ENCODE data around the gene CLEC2L.
A peak's percentile ranks its signal among the peaks of the same experiment; 100 is the strongest.

The CLEC2L gene

DNA sequence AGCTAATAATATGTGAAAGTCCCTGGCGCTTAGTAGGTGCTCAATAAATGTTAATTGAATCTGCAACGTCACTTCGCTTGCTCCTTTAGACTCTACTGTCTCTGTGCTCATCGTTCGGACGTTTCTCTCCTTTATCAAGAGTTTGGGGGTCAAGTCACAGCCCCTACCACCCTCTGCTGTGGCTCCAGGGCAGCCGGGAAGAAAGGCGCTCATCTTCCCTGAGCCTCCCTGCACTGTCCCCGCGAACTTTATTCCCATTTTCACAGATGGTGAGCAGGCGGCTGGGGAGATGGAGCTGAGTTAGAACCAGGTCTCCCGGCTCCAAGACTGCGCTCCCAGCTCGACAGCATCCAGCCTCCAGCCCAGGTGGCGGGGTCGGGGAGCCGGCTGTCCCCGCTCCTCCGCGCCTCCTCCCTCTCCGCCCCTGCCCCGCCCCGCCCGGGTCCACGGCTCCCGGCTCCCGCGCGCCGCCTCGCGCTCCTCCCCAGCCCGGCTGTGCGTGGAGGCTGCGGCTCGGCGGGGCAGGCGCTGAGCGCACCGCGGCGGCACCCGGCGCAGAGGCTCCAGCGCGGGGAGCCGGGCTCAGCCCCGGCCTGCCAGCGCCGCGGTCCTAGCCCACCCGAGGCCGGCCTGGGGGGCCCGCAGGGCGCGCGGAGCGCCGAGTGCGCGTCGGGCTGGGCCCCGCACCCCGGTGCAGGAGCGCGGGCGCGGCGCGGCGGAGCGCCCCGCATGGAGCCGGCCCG is at the start of gene CLEC2L:
CLEC2L (plus strand) TSS at position 487 of the 743 bp plus-strand sequence; CDS start at position 730, 243 bp downstream.
- no peak within 1 kb of the TSS for H3K27ac ChIP-seq
- no peak for DNase-seq (ENCODE audit: low read depth, low spot score)

DNA sequence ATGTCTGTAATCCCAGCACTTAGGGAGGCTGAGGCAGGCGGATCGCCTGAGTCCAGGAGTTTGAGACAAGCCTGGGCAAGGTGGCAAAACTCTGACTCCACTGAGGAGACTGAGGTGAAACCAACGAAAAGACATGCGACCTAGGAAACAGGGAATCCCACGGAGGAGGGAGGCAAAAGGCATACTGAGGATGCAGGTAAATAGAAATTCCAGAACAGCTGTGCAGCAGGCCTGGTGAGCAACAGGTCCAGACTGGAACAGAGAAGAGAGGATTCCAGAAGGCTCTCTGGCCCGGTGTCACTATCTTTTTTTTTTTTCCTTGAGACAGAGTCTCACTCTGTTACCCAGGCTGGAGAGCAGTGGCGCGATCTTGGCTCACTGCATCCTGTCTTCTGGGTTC is 47.3 kb upstream of the CLEC2L start:
- no peak for DNase-seq (ENCODE audit: low read depth, low spot score)
- no peak overlapping the region for H3K27ac ChIP-seq

- H3K27ac ChIP-seq: no peak overlapping the region
Observed at GRCh38 chr7:139476891-139477290, 46.6 kb upstream of the CLEC2L start.

DNA sequence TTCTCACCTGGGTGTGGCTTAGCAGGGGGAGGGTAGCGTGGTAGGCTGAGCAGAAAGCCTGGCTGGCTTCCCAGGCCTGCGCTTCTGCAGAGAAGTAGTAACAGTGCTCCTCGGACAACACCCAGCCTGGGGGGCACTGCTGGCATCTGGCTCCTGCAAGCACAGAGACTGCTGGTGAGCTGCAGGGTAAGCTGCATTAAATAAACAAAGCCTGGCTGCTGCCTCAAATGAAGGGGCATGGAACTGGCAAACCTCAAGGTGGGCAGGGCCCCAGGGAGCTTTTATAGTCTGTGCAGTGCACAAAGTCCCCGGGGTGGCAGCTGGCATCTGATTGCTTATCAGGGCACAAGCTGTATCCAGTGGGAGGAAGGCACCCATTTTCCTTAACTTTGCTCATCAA is 43.9 kb upstream of the CLEC2L start:
- H3K27ac ChIP-seq: no peak overlapping the region
- DNase-seq (ENCODE audit: low read depth, low spot score): no peak

More at GRCh38 chr7:139476891-139477290, 46.6 kb upstream of the CLEC2L start:
- no peak for DNase-seq (ENCODE audit: low read depth, low spot score)

- H3K27ac ChIP-seq: no peak overlapping the region
Observed at GRCh38 chr7:139481364-139481763, 42.1 kb upstream of the CLEC2L start.

GRCh38 chr7:139482122-139482521 is 41.4 kb upstream of the CLEC2L start:
- H3K27ac ChIP-seq: no peak overlapping the region
- DNase-seq (ENCODE audit: low read depth, low spot score): no peak

More at GRCh38 chr7:139481364-139481763, 42.1 kb upstream of the CLEC2L start:
- no peak for DNase-seq (ENCODE audit: low read depth, low spot score)

GRCh38 chr7:139482662-139483466 is 40.6 kb upstream of the CLEC2L start:
- no peak overlapping the region for H3K27ac ChIP-seq
- no peak for DNase-seq (ENCODE audit: low read depth, low spot score)

DNA sequence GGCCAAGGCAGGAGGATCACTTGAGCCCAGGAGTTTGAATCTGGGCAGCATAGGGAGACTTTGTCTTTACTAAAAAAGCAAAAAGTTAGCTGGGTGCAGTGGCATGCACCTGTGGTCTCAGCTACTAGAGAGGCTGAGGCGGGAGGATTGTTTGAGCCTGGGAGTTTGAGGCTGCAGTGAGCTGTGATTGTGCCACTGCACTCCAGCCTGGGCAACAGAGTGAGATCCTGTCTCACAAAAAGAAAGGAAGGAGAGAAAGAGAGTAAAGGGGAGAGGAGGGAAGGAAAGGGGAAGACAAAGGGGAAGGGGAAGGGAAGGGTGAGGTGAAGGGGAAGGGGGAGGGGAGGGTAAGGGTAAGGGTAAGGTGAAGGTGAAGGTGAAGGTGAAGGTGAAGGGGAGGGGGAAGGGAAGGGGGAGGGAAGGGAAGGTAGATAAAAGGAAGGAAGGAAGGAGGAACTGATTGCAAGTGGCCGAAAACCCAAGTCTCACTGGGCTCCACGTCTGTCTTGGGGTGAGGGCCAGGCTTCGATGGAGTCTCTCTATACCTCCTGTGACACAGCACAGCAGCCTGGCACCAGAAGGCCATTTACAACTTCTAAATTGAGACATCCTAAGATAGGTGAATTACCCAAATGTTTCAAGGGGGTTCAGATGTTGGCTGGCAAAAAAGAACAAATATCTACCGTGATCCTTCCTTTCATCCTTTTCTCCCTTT is 36.0 kb upstream of the CLEC2L start:
- no peak for DNase-seq (ENCODE audit: low read depth, low spot score)
- H3K27ac ChIP-seq: no peak overlapping the region

DNA sequence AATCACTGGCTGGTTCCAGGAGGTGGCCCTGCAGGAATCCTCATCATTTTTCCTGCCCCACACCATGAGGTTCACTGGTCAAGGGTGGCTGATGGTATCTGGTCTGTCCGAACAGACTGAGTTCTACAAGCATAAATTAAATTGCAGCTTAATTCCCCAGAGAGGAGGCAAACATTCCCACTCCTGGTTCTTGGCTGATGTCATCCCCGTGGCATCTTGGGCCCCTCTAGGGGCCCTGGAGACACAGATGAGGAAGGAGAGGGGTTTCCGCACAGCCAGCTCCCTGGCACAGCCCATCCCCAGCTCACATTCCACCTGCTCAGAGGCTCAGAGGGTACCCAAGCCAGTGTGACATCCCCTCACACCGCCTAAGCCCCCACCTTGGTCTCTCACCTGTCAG is 34.7 kb upstream of the CLEC2L start:
- DNase-seq (ENCODE audit: low read depth, low spot score): no peak
- H3K27ac ChIP-seq: no peak overlapping the region

GRCh38 chr7:139490130-139490529 is 33.4 kb upstream of the CLEC2L start:
- no peak overlapping the region for H3K27ac ChIP-seq
- peak; percentile 41 for DNase-seq (ENCODE audit: low read depth, low spot score)

DNA sequence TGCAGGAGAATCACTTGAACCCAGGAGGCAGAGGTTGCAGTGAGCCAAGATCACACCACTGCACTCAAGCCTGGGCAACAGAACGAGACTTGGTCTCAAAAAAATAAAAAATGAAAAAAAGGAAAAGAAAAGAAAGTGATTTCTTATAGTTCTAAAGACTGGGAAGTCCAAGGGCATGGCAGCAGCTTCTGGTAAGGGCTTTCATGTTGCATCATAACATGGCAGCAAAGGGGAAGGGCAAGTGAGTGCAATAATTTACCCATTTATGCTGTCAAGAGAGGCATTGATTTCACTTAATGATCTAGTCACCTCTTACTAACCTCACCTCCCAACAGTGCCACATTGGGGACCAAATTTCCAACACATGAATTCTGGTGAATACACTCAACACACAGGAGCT is 31.2 kb upstream of the CLEC2L start:
- no peak overlapping the region for H3K27ac ChIP-seq
- no peak for DNase-seq (ENCODE audit: low read depth, low spot score)

GRCh38 chr7:139494835-139495579 is 28.5 kb upstream of the CLEC2L start:
- no peak overlapping the region for H3K27ac ChIP-seq

GRCh38 chr7:139495580-139496125 is 27.8 kb upstream of the CLEC2L start:
- no peak for DNase-seq (ENCODE audit: low read depth, low spot score)
- no peak overlapping the region for H3K27ac ChIP-seq

More at GRCh38 chr7:139494835-139495579, 28.5 kb upstream of the CLEC2L start:
- no peak for DNase-seq (ENCODE audit: low read depth, low spot score)

DNA sequence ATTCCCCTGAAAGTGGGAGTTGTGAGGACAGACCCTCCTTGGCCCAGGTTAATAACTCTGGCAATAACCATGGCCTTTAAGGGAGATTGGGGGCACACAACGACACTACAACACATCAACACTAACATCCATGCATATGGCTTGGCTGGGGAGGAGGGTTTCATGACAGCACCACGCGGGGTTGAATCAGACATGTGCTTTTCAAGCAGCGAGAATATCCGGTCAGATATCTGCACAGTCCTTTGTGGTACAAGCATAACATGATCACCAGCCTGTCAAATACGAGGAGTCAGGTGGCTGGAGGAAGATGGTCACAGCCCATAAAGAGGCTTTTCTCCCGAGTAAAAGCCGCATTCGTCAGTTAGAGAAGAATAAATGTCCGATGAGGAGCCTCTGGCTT is 27.0 kb upstream of the CLEC2L start:
- H3K27ac ChIP-seq: no peak overlapping the region
- no peak for DNase-seq (ENCODE audit: low read depth, low spot score)

DNA sequence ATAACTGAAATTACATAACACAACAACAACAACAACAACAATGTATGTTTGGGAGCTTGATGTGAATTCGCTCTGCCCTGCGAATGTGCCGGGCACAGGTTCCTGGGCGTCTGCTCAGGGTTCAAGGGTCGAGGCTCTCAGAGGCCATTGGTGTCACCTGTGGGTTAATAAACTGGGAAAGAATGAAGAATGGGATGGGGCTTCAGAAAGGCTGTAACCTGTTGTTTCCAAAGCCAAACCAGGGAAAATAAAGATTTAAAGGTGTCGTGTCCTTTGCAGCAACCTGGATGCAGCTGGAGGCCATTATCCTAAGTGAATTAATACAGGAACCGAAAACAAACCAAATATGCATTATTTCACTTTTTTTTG is 22.7 kb upstream of the CLEC2L start:
- no peak for DNase-seq (ENCODE audit: low read depth, low spot score)
- no peak overlapping the region for H3K27ac ChIP-seq

DNA sequence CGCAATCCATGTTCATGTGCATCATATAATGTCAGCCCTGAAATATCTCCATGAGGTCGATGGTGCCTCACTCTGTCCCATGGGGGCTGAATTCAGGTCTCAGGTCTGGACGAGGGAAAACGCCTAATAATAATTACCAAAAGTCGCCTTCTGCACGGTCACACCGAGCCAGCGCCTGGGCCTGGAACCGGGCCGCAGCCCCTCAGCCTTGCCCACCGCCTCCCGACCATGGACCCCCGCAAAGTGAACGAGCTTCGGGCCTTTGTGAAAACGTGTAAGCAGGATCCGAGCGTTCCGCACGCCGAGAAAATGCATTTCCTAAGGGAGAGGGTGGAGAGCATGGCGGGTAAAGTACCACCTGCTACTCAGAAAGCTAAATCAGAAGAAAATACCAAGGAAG is 21.3 kb upstream of the CLEC2L start:
- no peak overlapping the region for H3K27ac ChIP-seq
- no peak for DNase-seq (ENCODE audit: low read depth, low spot score)

DNA sequence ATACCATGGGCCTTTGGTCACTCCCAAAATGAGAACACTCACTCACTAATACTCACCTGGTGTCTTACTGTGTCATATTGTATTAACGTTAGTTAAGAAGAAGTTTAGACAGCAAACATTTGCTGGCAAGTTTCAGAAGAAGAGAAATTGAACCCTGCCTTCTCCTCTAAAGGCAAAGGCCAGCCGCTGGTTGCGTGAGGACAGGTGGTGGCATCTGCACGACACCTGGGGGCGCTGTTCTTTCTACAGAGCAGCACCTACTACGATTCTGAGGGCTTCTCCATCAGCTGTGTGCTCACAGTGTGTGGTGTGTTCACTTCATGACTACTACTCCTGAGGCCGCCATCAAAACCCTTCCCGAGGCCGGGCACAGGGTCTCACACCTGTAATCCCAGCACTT is 17.9 kb upstream of the CLEC2L start:
- DNase-seq (ENCODE audit: low read depth, low spot score): no peak
- H3K27ac ChIP-seq: no peak overlapping the region

DNA sequence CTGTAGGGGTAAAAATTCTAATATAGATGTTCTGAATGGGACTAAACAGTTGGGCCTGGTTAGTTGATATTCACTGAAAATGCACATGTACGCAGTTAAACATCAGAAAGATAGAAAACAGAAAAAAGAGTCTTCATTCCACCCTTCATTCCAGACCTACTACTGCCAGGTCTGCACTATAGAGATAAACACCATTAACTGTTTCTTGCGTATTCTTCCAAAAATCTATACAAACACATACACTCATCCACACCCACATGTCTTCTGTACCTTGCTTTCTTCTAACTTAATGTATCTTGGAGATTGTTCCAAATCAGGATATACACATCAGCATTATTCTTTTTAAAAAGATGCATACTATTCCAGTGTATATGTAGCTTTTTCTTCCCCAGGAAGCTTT is 13.9 kb upstream of the CLEC2L start:
- DNase-seq (ENCODE audit: low read depth, low spot score): no peak
- H3K27ac ChIP-seq: no peak overlapping the region

GRCh38 chr7:139511315-139511714 is 12.2 kb upstream of the CLEC2L start:
- DNase-seq (ENCODE audit: low read depth, low spot score): no peak
- H3K27ac ChIP-seq: no peak overlapping the region

GRCh38 chr7:139515266-139515665 is 8.2 kb upstream of the CLEC2L start:
- DNase-seq (ENCODE audit: low read depth, low spot score): no peak
- no peak overlapping the region for H3K27ac ChIP-seq

Data from epithelial cell of prostate (primary cell).